GM21576 (cell line): ENCODE results near the gene UNC93B1.
A peak's percentile ranks its signal among the peaks of the same experiment; 100 is the strongest.

Experiments used
- ATAC-seq: cut with Tn5 transposase; IDR thresholded peaks from one replicate; pipeline ENCODE4 v1.9.1; 2021; ENCODE audit warnings: mild to moderate bottlenecking, moderate library complexity; ENCODE audit not compliant: unreplicated experiment

UNC93B1 gene, protein sequence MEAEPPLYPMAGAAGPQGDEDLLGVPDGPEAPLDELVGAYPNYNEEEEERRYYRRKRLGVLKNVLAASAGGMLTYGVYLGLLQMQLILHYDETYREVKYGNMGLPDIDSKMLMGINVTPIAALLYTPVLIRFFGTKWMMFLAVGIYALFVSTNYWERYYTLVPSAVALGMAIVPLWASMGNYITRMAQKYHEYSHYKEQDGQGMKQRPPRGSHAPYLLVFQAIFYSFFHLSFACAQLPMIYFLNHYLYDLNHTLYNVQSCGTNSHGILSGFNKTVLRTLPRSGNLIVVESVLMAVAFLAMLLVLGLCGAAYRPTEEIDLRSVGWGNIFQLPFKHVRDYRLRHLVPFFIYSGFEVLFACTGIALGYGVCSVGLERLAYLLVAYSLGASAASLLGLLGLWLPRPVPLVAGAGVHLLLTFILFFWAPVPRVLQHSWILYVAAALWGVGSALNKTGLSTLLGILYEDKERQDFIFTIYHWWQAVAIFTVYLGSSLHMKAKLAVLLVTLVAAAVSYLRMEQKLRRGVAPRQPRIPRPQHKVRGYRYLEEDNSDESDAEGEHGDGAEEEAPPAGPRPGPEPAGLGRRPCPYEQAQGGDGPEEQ

DNA sequence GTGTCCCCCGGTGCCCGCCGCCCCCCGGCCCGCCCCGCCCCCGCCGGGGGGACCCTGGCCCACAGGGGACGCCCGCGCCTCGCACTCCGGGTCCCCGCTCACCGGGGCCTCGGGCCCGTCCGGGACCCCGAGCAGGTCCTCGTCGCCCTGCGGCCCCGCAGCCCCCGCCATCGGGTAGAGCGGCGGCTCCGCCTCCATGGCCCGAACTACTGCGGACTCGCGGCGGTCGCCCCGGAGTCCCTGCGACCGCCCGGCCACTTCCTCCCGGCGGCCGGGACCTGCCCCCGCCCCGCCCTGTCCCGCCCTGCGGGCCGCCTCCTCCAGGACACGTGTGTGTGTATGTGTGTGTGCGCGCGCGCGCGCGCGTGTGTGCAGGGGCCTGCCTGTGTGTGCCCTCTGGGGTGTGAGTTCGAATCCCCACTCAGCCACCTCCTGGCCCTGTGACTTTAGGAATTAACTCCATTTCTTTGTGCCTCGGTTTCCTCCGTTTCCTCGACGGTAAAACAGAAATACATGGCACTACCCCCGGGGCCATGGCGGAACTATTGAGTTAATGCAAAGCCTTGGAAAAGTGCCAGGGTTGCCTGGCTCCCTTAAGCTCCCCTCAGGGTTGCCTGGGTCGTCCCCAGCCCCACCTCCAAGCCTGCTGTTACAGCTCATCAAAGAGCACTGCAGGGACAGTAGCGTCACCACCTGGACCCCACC, at the start of gene UNC93B1:
UNC93B1 (minus strand) TSS at position 252 of the 705 bp plus-strand sequence; CDS start at position 198, 54 bp downstream.
- ATAC-seq: peak; percentile 38

DNA sequence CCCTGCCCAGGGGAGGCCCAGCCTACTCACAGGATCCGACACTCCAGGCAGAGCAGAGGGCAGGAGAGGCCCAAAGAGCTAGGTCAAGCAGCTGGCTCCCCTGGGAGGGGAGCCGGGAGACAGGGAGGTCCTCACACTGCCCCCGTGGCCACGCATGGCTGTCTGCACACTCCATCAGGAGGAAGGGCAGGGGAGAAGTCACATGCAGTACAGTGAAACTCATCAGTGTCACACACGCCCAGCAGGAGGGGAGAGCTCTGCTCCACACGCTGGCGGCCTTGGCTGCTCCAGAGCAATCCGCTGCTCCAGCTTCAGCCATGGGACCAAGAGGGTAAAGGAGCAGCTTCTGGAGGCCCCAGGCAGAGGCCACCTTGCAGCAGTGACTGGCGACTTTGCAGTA, 49.2 kb upstream of the UNC93B1 start:
- no peak for ATAC-seq

- ATAC-seq: no peak
Observed at GRCh38 chr11:68052137-68052873, 48.4 kb upstream of the UNC93B1 start.

DNA sequence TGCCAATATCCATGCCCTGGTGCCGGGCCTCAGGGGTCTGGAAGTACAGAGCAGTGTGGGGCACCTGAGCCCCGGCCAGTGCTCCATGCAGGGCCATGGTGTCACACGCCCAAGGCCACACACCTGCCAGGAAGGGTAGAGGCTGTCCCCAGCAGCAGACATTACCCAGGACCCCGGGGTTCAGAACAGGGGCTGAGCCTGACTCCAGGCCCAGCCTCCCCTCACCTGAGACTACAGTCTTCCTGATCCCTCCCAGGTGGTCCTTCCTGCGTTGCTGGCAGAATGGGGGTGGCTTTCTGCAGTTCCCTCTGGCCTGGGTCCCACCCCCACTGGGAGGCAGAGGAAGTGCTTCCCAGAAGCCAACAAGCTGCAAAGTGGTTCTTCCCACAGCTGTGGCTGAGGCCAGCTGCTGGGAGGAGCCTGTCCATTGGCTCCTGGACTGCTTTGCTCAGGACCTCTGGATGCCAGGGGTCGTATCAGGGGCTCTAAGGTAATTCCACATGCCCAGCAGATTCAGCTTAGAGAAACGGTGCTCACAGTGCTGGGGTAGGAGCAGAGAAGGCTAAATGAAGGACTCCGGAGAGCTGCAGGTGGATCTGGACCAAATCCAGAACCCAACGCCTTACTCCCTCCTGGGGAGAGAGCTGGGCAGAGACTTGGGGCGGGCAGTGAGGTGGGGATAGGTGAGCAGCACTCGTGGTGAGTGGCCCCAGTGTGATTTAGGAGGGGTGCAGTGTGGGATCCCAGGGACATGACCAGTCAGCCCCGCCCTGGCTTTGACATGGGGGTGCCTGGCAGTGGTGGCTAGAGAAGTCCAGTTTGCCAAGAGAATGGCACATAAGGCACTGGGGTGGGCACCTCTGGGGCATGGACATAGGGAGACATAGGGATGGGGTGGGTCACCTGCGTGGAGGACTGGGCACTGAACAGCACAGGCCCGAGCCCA, 47.6 kb upstream of the UNC93B1 start:
- no peak for ATAC-seq

DNA sequence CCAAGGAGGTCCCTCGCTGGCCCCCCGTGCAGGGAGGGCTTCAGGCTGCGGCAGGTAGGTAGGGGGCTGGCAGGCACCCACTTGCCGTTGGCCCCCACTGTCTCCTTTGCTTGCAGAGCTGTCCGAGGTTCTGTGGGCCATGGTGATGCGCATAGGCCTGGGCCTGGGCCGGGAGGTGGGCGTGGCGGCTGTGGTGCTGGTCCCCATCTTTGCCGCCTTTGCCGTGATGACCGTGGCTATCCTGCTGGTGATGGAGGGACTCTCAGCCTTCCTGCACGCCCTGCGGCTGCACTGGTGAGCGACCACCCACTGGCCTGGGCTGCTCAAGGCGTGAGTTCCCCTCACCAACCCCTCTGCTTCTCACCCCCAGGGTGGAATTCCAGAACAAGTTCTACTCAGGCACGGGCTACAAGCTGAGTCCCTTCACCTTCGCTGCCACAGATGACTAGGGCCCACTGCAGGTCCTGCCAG, 46.5 kb upstream of the UNC93B1 start:
- ATAC-seq: no peak

GRCh38 chr11:68049509-68050370, 45.8 kb upstream of the UNC93B1 start:
- no peak for ATAC-seq

GRCh38 chr11:68048681-68049508, 45.0 kb upstream of the UNC93B1 start:
- no peak for ATAC-seq

DNA sequence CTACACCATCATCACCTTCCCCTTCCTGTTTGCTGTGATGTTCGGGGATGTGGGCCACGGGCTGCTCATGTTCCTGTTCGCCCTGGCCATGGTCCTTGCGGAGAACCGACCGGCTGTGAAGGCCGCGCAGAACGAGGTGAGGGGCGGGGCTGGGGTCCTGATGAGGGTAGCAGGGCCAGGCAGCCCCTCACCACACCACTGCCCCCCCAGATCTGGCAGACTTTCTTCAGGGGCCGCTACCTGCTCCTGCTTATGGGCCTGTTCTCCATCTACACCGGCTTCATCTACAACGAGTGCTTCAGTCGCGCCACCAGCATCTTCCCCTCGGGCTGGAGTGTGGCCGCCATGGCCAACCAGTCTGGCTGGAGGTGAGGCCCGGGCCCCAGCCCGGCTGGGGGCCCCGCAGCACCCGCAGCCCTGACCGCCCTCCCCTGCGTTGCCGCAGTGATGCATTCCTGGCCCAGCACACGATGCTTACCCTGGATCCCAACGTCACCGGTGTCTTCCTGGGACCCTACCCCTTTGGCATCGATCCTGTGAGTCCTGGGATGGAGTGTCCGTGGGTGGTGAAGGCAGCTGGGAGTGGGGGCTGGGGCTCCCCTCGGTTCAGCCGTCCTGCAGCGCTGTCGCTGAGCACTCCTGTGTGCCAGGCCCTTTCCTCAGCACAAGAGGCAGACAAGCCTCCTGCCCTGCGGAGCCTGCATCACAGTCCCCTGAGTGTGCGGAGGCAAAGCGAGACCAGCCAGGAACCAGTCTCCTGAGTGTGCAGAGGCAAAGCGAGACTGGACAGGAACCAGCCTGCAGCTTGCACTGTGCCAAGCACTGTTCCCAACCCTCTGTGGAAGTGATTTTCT, 43.8 kb upstream of the UNC93B1 start:
- ATAC-seq: no peak

DNA sequence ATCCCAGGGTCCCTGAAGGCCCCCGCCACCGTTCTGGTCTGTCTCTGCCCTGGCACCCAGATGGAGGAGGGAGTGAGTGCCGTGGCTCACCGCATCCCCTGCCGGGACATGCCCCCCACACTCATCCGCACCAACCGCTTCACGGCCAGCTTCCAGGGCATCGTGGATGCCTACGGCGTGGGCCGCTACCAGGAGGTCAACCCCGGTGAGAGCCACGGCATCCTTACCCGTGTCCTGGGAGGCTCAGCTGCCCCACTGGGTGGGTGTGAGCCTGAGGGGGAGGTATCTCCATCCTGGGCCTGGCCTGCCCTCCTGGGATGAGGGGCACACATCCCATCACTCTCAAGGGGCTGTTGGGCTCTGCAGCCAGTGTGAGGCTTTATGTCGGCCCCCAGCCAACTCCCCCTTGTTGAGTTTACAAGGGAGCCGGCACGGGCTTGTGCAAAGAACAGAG, 41.0 kb upstream of the UNC93B1 start:
- no peak for ATAC-seq

- no peak for ATAC-seq
Observed at GRCh38 chr11:68044145-68044813, 40.4 kb upstream of the UNC93B1 start.

- no peak for ATAC-seq
Observed at GRCh38 chr11:68043349-68044144, 39.6 kb upstream of the UNC93B1 start.

DNA sequence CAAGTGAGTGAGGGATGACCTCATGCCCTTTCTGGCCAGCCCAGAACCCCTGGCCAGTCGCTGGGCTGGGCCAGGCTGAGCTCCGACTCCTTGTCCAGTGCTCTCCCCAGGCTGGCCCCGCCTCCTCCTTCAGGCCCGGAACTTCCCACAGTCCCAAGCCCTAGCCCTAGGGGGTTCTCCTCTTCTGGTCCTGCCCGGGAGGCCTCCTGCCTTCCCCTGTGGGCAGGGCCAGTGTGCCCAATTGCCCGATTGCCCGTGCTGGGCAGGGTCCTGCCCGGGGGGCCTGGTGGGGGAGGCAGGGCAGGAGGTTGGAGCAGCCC, 39.1 kb upstream of the UNC93B1 start:
- ATAC-seq: no peak

DNA sequence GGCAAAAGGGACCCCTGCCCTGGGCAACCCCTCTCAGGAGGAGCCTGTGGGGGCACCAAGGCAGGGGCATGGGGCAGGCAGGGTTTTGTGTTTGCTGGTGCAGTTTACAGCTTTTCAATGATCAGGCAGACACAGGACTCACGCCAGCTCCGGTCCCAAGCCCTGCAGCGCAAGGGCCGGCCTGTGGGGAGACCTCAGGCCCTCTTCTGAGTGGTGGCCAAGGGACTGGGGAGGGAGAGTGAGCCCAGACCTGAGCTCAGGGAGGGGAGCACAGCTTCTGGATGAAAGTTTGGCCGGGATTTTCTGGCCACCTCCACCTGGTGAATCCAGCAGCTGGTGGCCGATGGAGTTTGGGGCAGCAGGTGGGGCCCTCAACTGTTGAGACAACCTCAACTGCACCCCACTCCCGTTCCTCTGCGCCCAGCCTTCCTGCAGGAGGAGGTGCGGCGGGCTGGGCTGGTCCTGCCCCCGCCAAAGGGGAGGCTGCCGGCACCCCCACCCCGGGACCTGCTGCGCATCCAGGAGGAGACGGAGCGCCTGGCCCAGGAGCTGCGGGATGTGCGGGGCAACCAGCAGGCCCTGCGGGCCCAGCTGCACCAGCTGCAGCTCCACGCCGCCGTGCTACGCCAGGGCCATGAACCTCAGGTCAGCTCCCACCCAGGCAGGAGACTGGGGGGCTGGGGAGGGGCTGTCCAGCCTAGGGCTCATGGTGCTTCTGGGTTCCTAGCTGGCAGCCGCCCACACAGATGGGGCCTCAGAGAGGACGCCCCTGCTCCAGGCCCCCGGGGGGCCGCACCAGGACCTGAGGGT, 38.5 kb upstream of the UNC93B1 start:
- no peak for ATAC-seq

GRCh38 chr11:68041617-68042218, 37.8 kb upstream of the UNC93B1 start:
- ATAC-seq: no peak
